ENCODE data around the gene TPPP2. TPM values are rescaled to one million over a fixed set of nuclear protein-coding genes. Genes with fewer than 3 reads are reported as not detected.

Gene TPPP2
- not detected for total RNA-seq

DNA sequence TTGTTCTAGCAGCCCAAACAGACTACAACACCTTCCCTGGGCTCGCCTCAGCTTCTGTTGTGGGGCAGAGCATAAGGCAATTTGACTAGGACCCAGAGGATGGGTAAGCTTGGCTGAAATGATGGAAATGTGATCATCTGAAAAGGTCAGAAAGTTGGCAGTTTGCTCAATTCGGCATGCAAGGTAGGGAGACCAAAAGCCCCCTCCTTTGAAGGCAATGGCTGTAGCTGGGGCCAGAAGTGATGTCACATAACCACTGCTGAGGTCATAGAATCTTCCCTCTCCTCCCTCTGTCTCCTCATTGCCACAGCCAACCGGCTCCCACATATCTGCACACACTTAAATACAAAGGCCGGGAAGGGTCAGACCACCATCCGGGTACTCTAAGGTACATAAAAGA, at the start of gene TPPP2:
TPPP2 (plus strand) TSS at position 301 of the 400 bp plus-strand sequence. CDS start 365 bp downstream, outside the sequence.

DNA sequence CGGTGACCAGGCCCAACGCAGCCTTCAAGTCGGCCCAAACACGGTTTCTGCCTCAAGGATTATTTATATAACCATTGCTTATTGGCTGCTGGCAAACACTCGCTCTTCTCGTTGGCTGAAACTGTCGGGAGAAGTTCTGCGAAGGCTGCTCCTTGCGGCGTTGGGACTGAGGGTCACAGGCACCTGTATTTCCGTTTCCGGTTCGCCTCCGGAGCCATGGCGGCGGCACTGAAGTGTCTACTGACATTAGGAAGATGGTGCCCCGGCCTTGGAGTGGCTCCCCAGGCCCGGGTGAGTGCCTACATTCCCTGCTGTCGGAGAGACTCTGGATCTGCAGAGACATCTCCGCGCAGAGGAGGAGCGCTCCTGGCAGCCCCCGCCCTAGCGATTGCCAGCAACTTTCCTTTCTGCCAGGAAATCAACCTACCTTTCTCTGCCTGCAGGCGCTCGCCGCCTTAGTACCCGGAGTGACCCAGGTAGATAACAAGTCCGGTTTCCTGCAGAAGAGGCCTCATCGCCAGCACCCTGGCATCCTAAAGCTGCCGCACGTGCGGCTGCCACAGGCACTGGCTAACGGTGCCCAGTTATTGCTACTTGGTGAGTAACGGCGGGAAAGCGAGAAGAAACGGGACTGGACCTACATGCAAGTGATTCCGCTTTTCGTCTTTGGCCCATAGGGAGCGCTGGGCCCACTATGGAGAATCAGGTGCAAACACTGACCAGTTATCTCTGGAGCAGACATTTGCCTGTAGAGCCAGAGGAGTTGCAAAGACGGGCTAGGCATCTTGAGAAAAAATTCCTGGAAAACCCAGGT, 40.0 kb upstream of the TPPP2 start, which contains the start of gene METTL17:
METTL17 (plus strand) TSS at position 194 of the 814 bp plus-strand sequence; CDS start at position 217, 23 bp downstream.

DNA sequence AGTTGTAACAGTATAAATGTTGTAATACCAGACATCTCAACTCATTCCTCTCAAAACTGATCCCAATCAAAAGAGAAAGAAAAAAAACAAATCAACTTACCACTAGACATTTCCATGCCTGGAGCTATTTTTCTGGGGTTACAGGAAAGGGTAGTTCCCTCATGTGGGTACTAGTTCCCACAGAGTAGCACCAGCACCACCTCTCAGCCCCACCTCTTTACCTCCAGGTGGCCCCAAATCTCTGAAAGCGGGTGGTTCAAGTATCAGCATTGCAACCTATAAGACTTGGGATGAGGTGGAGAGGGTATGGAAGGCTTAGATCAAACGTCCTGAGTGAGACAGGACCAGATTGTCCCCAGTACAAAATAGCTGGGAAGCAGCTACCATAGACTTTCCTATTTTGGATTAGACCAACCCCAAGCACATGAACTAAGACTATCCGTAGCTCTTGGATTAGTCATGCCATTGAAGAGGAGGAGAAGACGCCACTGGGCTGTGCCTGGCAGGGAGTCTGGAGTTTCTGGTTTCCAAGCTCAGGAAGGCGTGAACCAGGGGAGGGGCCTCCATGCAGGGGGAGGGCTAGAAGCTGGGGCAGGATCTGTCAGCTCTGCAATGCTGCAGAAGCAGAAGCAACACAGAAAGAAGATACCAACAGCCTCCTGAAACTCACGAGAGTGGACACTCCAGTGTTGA, 31.2 kb upstream of the TPPP2 start, which contains the start of gene SLC39A2:
SLC39A2 (plus strand) TSS at position 620 of the 693 bp plus-strand sequence. CDS start 154 bp downstream, outside the sequence.

DNA sequence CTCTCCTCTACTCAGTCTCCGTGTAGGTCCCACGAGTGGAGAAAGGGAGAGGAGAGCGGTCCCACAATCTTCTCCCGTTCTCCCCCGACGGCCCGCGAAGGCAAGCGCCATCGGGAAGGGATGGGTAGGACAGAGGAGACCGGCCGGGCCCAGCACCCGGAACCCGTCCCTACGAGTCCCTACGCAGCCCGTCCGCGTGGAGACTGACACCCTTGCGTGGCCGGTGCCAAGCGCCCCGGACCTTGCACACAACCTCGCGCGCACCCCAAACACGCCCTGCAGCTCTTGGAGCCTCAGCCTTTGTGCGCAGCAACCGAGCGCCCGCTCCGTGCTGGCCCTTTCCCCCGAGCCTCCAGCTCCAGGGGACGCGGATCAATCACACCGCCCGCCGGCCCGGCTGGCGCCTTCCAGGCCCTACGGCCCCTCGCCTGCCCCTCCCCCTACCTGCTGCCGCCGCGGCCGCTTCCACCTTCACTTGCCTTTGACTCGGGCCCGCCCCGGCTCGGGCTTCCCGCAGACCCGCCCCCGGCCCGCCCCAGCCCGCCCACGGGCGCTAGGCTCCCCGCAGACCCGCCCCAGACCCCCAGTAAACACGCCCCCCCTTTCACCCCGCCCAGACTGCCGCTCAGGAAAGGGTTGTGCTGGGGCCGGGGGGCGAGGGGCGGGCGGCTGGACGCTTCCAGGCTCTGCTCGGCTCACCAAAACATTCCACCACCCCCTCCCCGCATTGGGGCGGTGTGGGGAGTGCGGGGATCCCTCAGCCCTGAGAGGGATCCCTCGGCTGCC, 5.2 kb upstream of the TPPP2 start, which contains the start of gene NDRG2:
NDRG2 (minus strand) TSS at position 477 of the 786 bp plus-strand sequence. CDS start 1,746 bp downstream, outside the sequence.

DNA sequence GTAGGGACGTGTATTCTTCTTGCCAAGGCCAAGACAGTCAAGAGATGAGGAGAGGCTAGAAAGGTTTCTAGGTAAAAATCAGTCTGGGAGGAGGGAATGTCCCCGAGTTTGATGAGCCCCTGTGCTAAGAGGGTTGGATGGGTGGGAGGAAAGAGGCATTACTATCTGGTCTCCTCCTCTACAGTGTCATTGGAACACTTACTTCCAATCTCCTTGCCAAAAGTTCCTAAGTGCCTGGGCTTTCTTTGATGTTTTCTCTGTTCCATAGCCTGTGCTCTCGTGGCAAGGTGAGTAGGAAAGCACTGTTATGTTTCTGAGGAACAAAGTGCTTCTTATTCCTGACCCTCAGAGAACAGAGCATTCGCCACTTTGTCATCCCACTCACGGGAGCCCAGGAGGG, 4.7 kb downstream of the TPPP2 start, which contains the start of gene RNASE13:
RNASE13 (minus strand) TSS at position 101 of the 400 bp plus-strand sequence. CDS start 519 bp downstream, outside the sequence.

DNA sequence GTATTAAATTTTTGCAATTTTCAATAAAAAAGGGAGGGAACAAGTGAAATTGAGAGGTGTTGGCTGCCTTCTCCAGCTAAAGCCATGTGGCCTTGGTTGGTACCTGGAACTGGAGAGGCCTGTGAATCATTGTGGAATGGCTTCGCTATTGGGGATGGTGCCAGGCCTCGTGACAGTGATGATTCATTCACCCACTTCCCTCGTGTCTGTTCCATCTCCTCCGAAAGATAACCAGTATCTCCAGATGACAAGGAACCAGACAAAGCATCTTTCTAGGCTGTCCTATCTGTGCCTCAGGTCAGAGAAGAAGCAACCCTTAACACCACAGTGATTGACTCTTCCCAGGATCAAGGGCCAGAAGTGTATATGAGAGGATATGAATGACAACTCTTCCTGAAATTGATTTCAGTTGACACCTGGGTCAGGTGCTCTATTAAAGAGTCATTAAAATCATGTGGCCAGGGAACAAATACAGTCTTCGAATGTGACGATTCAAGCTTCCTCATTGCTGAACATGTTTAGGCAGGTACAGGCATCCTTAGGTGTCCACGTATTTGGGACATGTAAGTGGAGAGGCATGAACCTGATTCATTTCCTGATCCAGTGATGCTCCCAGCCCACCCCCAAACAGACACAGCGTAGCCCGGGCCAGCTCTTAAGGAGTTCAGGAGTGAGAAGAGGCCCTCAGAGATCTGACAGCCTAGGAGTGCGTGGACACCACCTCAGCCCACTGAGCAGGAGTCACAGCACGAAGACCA, 11.8 kb downstream of the TPPP2 start, which contains the start of gene RNASE7:
RNASE7 (plus strand) TSS at position 687 of the 758 bp plus-strand sequence. CDS start 631 bp downstream, outside the sequence.

DNA sequence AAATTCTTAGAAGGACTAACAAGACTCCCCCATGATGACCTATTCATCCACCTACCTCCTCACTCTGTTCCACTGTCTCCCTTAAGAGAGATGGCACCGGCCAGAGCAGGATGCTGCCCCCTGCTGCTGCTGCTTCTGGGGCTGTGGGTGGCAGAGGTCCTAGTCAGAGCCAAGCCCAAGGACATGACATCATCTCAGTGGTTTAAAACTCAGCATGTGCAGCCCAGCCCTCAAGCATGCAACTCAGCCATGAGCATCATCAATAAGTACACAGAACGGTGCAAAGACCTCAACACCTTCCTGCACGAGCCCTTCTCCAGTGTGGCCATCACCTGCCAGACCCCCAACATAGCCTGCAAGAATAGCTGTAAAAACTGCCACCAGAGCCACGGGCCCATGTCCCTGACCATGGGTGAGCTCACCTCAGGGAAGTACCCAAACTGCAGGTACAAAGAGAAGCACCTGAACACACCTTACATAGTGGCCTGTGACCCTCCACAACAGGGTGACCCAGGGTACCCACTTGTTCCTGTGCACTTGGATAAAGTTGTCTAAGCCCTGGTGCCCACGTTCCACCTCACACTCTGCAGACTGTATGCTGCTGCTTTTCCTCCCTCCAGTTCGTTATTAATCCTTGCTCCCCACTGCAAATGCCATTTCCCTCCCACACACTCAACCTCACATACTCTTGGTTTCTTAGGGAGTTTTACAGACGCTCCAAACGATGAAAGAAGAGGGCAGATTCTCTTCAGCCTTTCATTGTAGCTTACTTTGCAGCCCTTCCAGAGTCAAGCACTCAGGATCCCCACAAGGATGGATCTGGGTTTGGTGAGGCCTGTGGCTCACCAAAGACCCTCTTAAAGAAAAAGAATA, 28.0 kb downstream of the TPPP2 start, which contains the start of gene RNASE8:
RNASE8 (plus strand) TSS at position 20 of the 873 bp plus-strand sequence; CDS start at position 91, 71 bp downstream.

DNA sequence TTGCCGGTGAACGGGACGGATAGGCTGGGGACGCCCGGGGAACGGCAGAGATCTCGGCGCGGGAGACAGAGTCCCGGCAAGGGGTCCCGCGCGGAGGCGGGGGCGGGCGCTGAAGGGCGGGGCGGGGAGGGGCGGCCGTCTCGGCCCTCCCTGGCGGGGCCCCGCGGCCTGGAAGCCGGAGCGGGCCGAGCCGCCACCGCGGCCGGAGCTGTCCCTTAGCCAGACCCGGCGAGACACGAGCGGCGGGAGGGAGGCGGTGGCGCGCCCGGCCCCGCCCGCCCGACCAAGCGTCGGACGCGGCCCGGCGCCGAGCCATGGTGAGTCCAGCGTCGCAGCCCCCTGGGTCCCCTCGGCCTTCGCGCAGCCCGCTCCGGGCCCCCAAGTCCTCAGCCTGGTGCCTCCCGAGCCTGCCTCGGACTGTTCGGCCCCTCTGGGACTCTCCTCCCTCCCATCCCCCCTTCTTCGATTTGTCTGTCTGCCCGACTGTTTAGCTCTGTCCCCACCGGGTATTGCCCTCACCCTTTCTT, 40.1 kb downstream of the TPPP2 start, which contains the start of gene ARHGEF40:
ARHGEF40 (plus strand) TSS at position 222 of the 527 bp plus-strand sequence; CDS start at position 315, 93 bp downstream.

Other genes starting within 250 kb of the TPPP2 start
- 1.4 TPM for gene RNASE6, start 248.9 kb upstream of the TPPP2 start, total RNA-seq
- 13.1 TPM for gene RNASE1, start 227.4 kb upstream of the TPPP2 start, total RNA-seq
- gene RNASE3, start 138.8 kb upstream of the TPPP2 start, total RNA-seq, result not detected
- 0.92 TPM for gene RNASE2, start 74.7 kb upstream of the TPPP2 start, total RNA-seq
- gene METTL17, start 40.2 kb upstream of the TPPP2 start, total RNA-seq, result 27.5 TPM
- not detected for gene SLC39A2, start 30.9 kb upstream of the TPPP2 start, total RNA-seq
- 387 TPM for gene NDRG2, start 5.2 kb upstream of the TPPP2 start, total RNA-seq
- gene RNASE13, start 4.6 kb downstream of the TPPP2 start, total RNA-seq, result not detected
- not detected for gene RNASE7, start 12.1 kb downstream of the TPPP2 start, total RNA-seq
- gene RNASE8, start 27.6 kb downstream of the TPPP2 start, total RNA-seq, result not detected
- 23.5 TPM for gene ARHGEF40, start 40.1 kb downstream of the TPPP2 start, total RNA-seq
- 12.9 TPM for gene ZNF219, start 68.4 kb downstream of the TPPP2 start, total RNA-seq
- not detected for gene TMEM253, start 70.8 kb downstream of the TPPP2 start, total RNA-seq
- gene OR5AU1, start 125.8 kb downstream of the TPPP2 start, total RNA-seq, result not detected
- 559 TPM for gene HNRNPC, start 239.2 kb downstream of the TPPP2 start, total RNA-seq
- 0.69 TPM for gene RPGRIP1, start 249.9 kb downstream of the TPPP2 start, total RNA-seq

Measured in diencephalon (tissue), 1 donor.